ENCODE results near the gene RYR3. TPM values are rescaled to one million over a fixed set of nuclear protein-coding genes. Genes with fewer than 3 reads are reported as not detected.

Gene RYR3
- total RNA-seq, 1 donor from 2014 or later = 7.4 TPM

DNA sequence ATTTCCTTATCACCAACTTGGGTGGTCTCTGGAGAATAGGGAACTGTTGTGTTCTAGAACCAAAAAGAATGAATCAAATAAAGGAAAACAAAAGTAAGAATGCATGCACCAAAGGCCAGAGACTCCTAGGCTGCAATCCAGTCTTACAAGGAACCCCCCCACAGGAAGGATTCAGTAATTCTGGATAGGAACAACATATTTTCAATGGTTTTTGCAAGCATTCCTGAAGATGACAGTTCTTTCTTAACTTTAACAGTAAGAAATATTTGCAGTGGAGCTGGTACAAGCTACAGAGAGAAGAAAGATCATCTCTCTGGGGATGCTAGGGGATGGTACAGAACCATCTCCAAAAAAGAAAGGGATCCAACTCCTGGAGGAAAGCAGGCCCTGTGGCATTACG lies 541.3 kb downstream of the RYR3 start:
- no peak for TF ChIP-seq CTCF (IDR thresholded peaks at IDR 0.05; ENCODE audit: partially characterized antibody, unreplicated experiment)
- no peak for DNase-seq
- H3K36me3 Mint-ChIP-seq (ENCODE audit: unreplicated experiment) = no peaks in the 10 kb centered on the region
- no peak overlapping the region for H3K27ac Mint-ChIP-seq (ENCODE audit: unreplicated experiment)
- no peaks in the 10 kb centered on the region for H3K9me3 Mint-ChIP-seq (ENCODE audit: unreplicated experiment)
- no peaks in the 10 kb centered on the region for H3K27me3 Mint-ChIP-seq (ENCODE audit: unreplicated experiment)
- no peak overlapping the region for H3K4me3 Mint-ChIP-seq (ENCODE audit: unreplicated experiment)
- H3K4me1 Mint-ChIP-seq (ENCODE audit: low read depth, unreplicated experiment) = no peaks in the 10 kb centered on the region

DNA sequence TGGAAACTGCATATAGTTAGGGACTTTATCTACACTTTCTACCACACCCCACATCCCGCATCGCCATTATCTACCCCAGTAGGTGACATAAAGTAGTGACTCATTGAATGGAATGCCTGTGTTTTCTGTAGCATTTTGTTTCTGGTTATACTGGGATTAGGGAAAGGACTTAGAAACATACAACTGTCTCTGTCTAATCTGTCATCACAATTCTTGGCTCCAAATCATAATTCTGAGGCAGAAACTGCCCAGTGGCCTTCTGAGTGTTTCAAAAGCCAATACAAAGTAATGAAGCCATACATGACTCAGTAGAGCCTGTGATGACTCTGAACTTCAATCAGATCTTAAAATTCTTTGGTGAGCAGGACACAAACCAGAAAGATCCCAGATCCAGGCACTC lies 541.8 kb downstream of the RYR3 start:
- Mint-ChIP-seq H3K27ac (ENCODE audit: unreplicated experiment) (no peak overlapping the region), H3K27me3 (ENCODE audit: unreplicated experiment) (no peaks in the 10 kb centered on the region), H3K4me1 (ENCODE audit: low read depth, unreplicated experiment) (no peaks in the 10 kb centered on the region), H3K9me3 (ENCODE audit: unreplicated experiment) (no peaks in the 10 kb centered on the region), H3K36me3 (ENCODE audit: unreplicated experiment) (no peaks in the 10 kb centered on the region), H3K4me3 (ENCODE audit: unreplicated experiment) (no peak overlapping the region)
- TF ChIP-seq CTCF (IDR thresholded peaks at IDR 0.05; ENCODE audit: partially characterized antibody, unreplicated experiment) = no peak
- no peak for DNase-seq

DNA sequence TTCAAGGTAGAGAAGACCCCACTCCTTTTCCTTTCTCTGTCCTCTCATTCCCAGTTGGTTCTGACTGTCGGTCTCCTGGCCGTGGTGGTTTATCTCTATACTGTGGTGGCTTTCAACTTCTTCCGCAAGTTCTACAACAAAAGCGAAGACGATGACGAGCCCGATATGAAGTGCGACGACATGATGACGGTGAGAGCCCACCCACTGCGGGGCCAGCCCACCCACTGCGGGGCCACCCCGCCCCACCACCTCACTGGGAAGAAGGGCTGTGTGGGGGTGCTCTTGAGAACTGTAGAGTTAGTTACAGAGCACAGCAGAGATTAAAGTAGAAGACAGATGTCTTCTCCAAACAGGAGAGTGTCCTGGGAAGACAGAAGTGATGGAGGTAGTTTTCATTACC lies 547.0 kb downstream of the RYR3 start:
- H3K36me3 Mint-ChIP-seq (ENCODE audit: unreplicated experiment) = no peaks in the 10 kb centered on the region
- no peaks in the 10 kb centered on the region for H3K27me3 Mint-ChIP-seq (ENCODE audit: unreplicated experiment)
- H3K4me1 Mint-ChIP-seq (ENCODE audit: low read depth, unreplicated experiment) = no peaks in the 10 kb centered on the region
- no peak for TF ChIP-seq CTCF (IDR thresholded peaks at IDR 0.05; ENCODE audit: partially characterized antibody, unreplicated experiment)
- DNase-seq = no peak
- H3K4me3 Mint-ChIP-seq (ENCODE audit: unreplicated experiment) = no peak overlapping the region
- no peaks in the 10 kb centered on the region for H3K9me3 Mint-ChIP-seq (ENCODE audit: unreplicated experiment)
- H3K27ac Mint-ChIP-seq (ENCODE audit: unreplicated experiment) = no peak overlapping the region

DNA sequence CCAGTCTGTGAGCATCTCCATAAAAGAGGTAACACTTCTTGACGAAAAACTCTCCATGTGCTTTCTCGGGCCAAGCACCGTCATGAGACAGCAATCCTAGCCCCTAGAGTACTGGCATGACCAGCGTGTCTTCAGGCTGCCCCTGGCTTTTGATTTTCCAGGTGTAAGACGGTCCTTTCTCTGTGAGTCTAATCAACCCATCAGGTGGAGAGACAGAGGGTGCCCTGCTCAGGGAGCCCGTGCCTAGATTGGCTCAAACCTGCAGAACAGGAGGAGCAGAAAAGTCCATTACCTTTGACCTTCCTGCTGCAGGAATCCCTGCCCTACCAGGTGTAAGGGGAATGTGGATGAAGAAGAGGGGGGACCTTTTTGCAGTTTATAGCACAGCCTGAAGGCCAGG lies 548.1 kb downstream of the RYR3 start:
- Mint-ChIP-seq H3K27me3 (ENCODE audit: unreplicated experiment) (no peaks in the 10 kb centered on the region), H3K4me3 (ENCODE audit: unreplicated experiment) (no peak overlapping the region), H3K9me3 (ENCODE audit: unreplicated experiment) (no peaks in the 10 kb centered on the region), H3K4me1 (ENCODE audit: low read depth, unreplicated experiment) (no peaks in the 10 kb centered on the region), H3K27ac (ENCODE audit: unreplicated experiment) (no peak overlapping the region), H3K36me3 (ENCODE audit: unreplicated experiment) (no peaks in the 10 kb centered on the region)
- no peak for DNase-seq
- TF ChIP-seq CTCF (IDR thresholded peaks at IDR 0.05; ENCODE audit: partially characterized antibody, unreplicated experiment) = no peak

GRCh38 chr15:33859992-33860545 lies 549.3 kb downstream of the RYR3 start:
- H3K9me3 Mint-ChIP-seq (ENCODE audit: unreplicated experiment) = no peaks in the 10 kb centered on the region
- H3K27me3 Mint-ChIP-seq (ENCODE audit: unreplicated experiment) = no peaks in the 10 kb centered on the region
- no peak for TF ChIP-seq CTCF (IDR thresholded peaks at IDR 0.05; ENCODE audit: partially characterized antibody, unreplicated experiment)
- no peak overlapping the region for H3K27ac Mint-ChIP-seq (ENCODE audit: unreplicated experiment)
- H3K4me3 Mint-ChIP-seq (ENCODE audit: unreplicated experiment) = no peak overlapping the region
- no peak for DNase-seq
- H3K4me1 Mint-ChIP-seq (ENCODE audit: low read depth, unreplicated experiment) = no peaks in the 10 kb centered on the region
- H3K36me3 Mint-ChIP-seq (ENCODE audit: unreplicated experiment) = no peaks in the 10 kb centered on the region
